Fibroblast of lung (primary cell): ENCODE data around the gene ANGPTL2. TPM values are rescaled to one million over a fixed set of nuclear protein-coding genes. Genes with fewer than 3 reads are reported as not detected.

Experiments
- DNase-seq, 2 donors: peaks; one replicate each; pipeline versions ENCODE4 v3.0.0 to v3.0.0-alpha.2; 2010; ENCODE audit warnings: low read depth in 2 of 2
- H2AFZ ChIP-seq: 2 replicates; pipeline ENCODE4 v1.5.1; 2012; ENCODE audit warnings: low read length, control low read depth, inconsistent platforms
- H3K27ac ChIP-seq: 2 replicates; pipeline ENCODE4 v1.5.1; 2011; ENCODE audit warnings: low read length, control low read depth; ENCODE audit not compliant: insufficient read depth
- H3K27me3 ChIP-seq: 2 replicates; pipeline ENCODE4 v1.5.1; 2011; ENCODE audit warnings: mild to moderate bottlenecking, low read length; ENCODE audit not compliant: control insufficient read depth, insufficient read depth
- H3K36me3 ChIP-seq: 2 replicates; pipeline ENCODE4 v1.5.1; 2011; ENCODE audit warnings: low read length; ENCODE audit not compliant: control insufficient read depth, insufficient read depth
- H3K4me1 ChIP-seq: 2 replicates; pipeline ENCODE4 v1.5.1; 2011; ENCODE audit warnings: low read length; ENCODE audit not compliant: control insufficient read depth, insufficient read depth; ENCODE audit errors: extremely low read depth
- H3K4me2 ChIP-seq: 2 replicates; pipeline ENCODE4 v1.5.1; 2011; ENCODE audit warnings: low read length, control low read depth; ENCODE audit not compliant: insufficient read depth; ENCODE audit errors: extremely low read depth
- H3K4me3 ChIP-seq, 4 experiments: fragments of 200-600 bp in 1 of 4; sonication (generic) in 1 of 4; replicated peaks in 1 of 4; 2 replicates each; pipeline ENCODE4 v1.5.1; 2011 to 2016; ENCODE audit warnings: low read length in 4 of 4, low read depth in 3 of 4, mild to moderate bottlenecking in 3 of 4, control low read depth in 2 of 4, inconsistent platforms in 1 of 4, mixed read lengths in 1 of 4; ENCODE audit not compliant: insufficient read depth in 1 of 4; ENCODE audit errors: control extremely low read depth in 1 of 4
- H3K79me2 ChIP-seq: 2 replicates; pipeline ENCODE4 v1.5.1; 2012; ENCODE audit warnings: mild to moderate bottlenecking, low read length, inconsistent platforms; ENCODE audit not compliant: control insufficient read depth, insufficient read depth
- H3K9ac ChIP-seq: 2 replicates; pipeline ENCODE4 v1.5.1; 2011; ENCODE audit warnings: mild to moderate bottlenecking, low read length, control low read depth; ENCODE audit not compliant: insufficient read depth
- H3K9me3 ChIP-seq: 2 replicates; pipeline ENCODE4 v1.5.1; 2012; ENCODE audit warnings: low read depth, low read length; ENCODE audit not compliant: control insufficient read depth, insufficient read depth
- H4K20me1 ChIP-seq: 2 replicates; pipeline ENCODE4 v1.5.1; 2011; ENCODE audit warnings: low read length; ENCODE audit not compliant: control insufficient read depth, insufficient read depth; ENCODE audit errors: extremely low read depth
- CTCF ChIP-seq, 2 donors: IDR thresholded peaks in 1 of 2; conservative IDR thresholded peaks in 1 of 2; 1 replicate in 1 of 2; 2 replicates in 1 of 2; pipeline ENCODE4 v1.5.1; 2011 to 2012; ENCODE audit warnings: low read length in 2 of 2, control low read depth in 1 of 2, inconsistent platforms in 1 of 2, low read depth in 1 of 2, mild to moderate bottlenecking in 1 of 2
- EZH2 ChIP-seq: IDR thresholded peaks from 2 replicates; pipeline ENCODE4 v1.5.1; 2012; ENCODE audit warnings: low read length, control low read depth, mild to moderate bottlenecking; ENCODE audit errors: missing control alignments
- polyA plus RNA-seq, 2 donors: library from polyadenylated mRNA; depleted of rRNA in 1 of 2; stranded (reverse) in 1 of 2; unstranded in 1 of 2; fragments of >200 nt; gene quantifications; 2 replicates each; pipeline ENCODE4 v1.2.1, GENCODE V29; 2011 to 2012; ENCODE audit warnings: missing spikeins in 1 of 2
- total RNA-seq: library from RNA; depleted of rRNA; stranded (reverse); fragments of >200 nt; gene quantifications from 2 replicates; pipeline ENCODE4 v1.2.1, GENCODE V29; 2014

Gene ANGPTL2
- total and polyA plus RNA-seq, 2 donors (not counting 1 experiment from before 2014, with no cell fraction given), result 128 to 163 TPM

GRCh38 chr9:127140842-127141675 lies 18.6 kb upstream of the ANGPTL2 start:
- TF ChIP-seq CTCF (conservative IDR thresholded peaks at IDR 0.05 in 1 of 2, IDR thresholded peaks at IDR 0.05 in 1 of 2; ENCODE audit: low read depth in 1 of 2, low read length in 2 of 2), result no peak
- TF ChIP-seq EZH2, result no peak
- Histone ChIP-seq H3K27me3 (no peaks in the 10 kb centered on the region), H3K9me3 (no peaks in the 10 kb centered on the region), H4K20me1 (no peaks in the 10 kb centered on the region), H2AFZ (no peak overlapping the region), H3K9ac (no peak overlapping the region), H3K4me3 (no peak overlapping the region), H3K4me1 (no peaks in the 10 kb centered on the region), H3K36me3 (no peaks in the 10 kb centered on the region), H3K79me2 (no peaks in the 10 kb centered on the region), H3K27ac (no peak overlapping the region), H3K4me2 (no peak overlapping the region)
- no peak for DNase-seq

GRCh38 chr9:127140181-127140580 lies 17.7 kb upstream of the ANGPTL2 start:
- no peaks in the 10 kb centered on the region for H3K79me2 ChIP-seq
- no peak overlapping the region for H2AFZ ChIP-seq
- H3K4me1 ChIP-seq, result peaks cover under 1% of the 10 kb centered on the region
- no peak overlapping the region for H3K9ac ChIP-seq
- H4K20me1 ChIP-seq, result no peaks in the 10 kb centered on the region
- H3K4me3 ChIP-seq, result no peak overlapping the region
- H3K36me3 ChIP-seq, result no peaks in the 10 kb centered on the region
- no peak for DNase-seq
- no peak overlapping the region for H3K4me2 ChIP-seq
- H3K27ac ChIP-seq, result no peak overlapping the region
- no peaks in the 10 kb centered on the region for H3K9me3 ChIP-seq
- no peaks in the 10 kb centered on the region for H3K27me3 ChIP-seq
- TF ChIP-seq CTCF (conservative IDR thresholded peaks at IDR 0.05 in 1 of 2, IDR thresholded peaks at IDR 0.05 in 1 of 2; ENCODE audit: low read depth in 1 of 2, low read length in 2 of 2), result no peak
- TF ChIP-seq EZH2, result no peak

GRCh38 chr9:127139775-127140174 lies 17.3 kb upstream of the ANGPTL2 start:
- no peak overlapping the region for H2AFZ ChIP-seq
- no peak overlapping the region for H3K27ac ChIP-seq

More at GRCh38 chr9:127139775-127140174, 17.3 kb upstream of the ANGPTL2 start:
- Histone ChIP-seq H3K4me2 (no peak overlapping the region), H3K4me3 (no peak overlapping the region), H3K9me3 (no peaks in the 10 kb centered on the region), H3K4me1 (peaks cover 5% of the 10 kb centered on the region), H3K27me3 (no peaks in the 10 kb centered on the region), H3K9ac (no peak overlapping the region), H3K36me3 (no peaks in the 10 kb centered on the region), H3K79me2 (no peaks in the 10 kb centered on the region), H4K20me1 (no peaks in the 10 kb centered on the region)
- no peak for DNase-seq
- TF ChIP-seq EZH2 (no peak), CTCF (conservative IDR thresholded peaks at IDR 0.05 in 1 of 2, IDR thresholded peaks at IDR 0.05 in 1 of 2; ENCODE audit: low read depth in 1 of 2, low read length in 2 of 2) (no peak)
